NCI-H526 treated with DMSO at 0.1 percent for 48 hours (cell line): ENCODE measurements around the gene ACVR2B.

Source experiments
- DNase-seq: peaks from one replicate; lab custom pipeline; 2025; lab: John Stamatoyannopoulos, UW

The ACVR2B gene

GRCh38 chr3:38533285-38533976 lies 79.7 kb downstream of the ACVR2B start:
- no peak for DNase-seq

GRCh38 chr3:38534180-38534579 lies 80.5 kb downstream of the ACVR2B start:
- no peak for DNase-seq

GRCh38 chr3:38534604-38535003 lies 80.9 kb downstream of the ACVR2B start:
- DNase-seq = no peak

- no peak for DNase-seq
Measured at GRCh38 chr3:38536671-38537070, 83.0 kb downstream of the ACVR2B start.

- DNase-seq = no peak
Measured at GRCh38 chr3:38538773-38539353, 85.2 kb downstream of the ACVR2B start.

GRCh38 chr3:38541806-38542205 lies 88.1 kb downstream of the ACVR2B start:
- no peak for DNase-seq
